Mucosa of descending colon (tissue), 3 donors: ENCODE data around the gene TRAK1. TPM values are rescaled to one million over a fixed set of nuclear protein-coding genes. Genes with fewer than 3 reads are reported as not detected.

ENCODE experiments used
- ATAC-seq: fragments of 200-7000 bp; cut with Tn5 transposase; one replicate; pipeline ENCODE4 v1.9.1; 2020; ENCODE audit warnings: mild to moderate bottlenecking, moderate library complexity
- DNase-seq, 3 donors: peaks; one replicate each; pipeline ENCODE4 v3.0.0-alpha.2; 2020
- H3K36me3 ChIP-seq: fragments of 200-600 bp; one replicate; pipeline ENCODE4 v1.8.0; 2021; ENCODE audit warnings: low read depth, mild to moderate bottlenecking
- H3K4me1 ChIP-seq: fragments of 200-600 bp; one replicate; pipeline ENCODE4 v1.8.0; 2021; ENCODE audit warnings: low read depth, mild to moderate bottlenecking
- H3K4me3 ChIP-seq: fragments of 200-600 bp; one replicate; pipeline ENCODE4 v1.8.0; 2021; ENCODE audit warnings: mild to moderate bottlenecking
- H3K9me3 ChIP-seq: fragments of 200-600 bp; one replicate; pipeline ENCODE4 v1.8.0; 2021; ENCODE audit warnings: mild to moderate bottlenecking
- intact Hi-C, 2 donors: fragments of 100-400 bp; cut with DNase I in 1 of 2; cut with micrococcal nuclease in 1 of 2; formaldehyde crosslinking; loops; one replicate each; pipeline versions ENCODE4 v1.11.0 to v1.11.1; 2022; cut with DNase I, micrococcal nuclease
- total RNA-seq, 3 donors: library from RNA; stranded (reverse); fragmentation: NEBNext Ultra II Directional in 2 of 3; extraction: Animal tissue kit (Norgen Biotek cat#: 25700) in 2 of 3; gene quantifications; one replicate each; pipeline versions ENCODE4 v1.2.1 to v1.2.4, GENCODE V29; 2021 to 2023
- TF ChIP-seq, protein P1 (sequence below): fragments of 200-600 bp; IDR thresholded peaks from one replicate; pipeline ENCODE4 v1.8.0; 2022; ENCODE audit warnings: antibody characterized with exemption, mild to moderate bottlenecking
- donor health status: DM: no; HTN: no; CAD: no; lungs with moderate emphysema.
- donor health status: DM: no; HTN: no; CAD: no.
- donor health status: DM: no; HTN: yes; CAD: no.

The TRAK1 gene
- total RNA-seq, 3 donors from 2014 or later = 61.8 to 104 (median 83.4) TPM

DNA sequence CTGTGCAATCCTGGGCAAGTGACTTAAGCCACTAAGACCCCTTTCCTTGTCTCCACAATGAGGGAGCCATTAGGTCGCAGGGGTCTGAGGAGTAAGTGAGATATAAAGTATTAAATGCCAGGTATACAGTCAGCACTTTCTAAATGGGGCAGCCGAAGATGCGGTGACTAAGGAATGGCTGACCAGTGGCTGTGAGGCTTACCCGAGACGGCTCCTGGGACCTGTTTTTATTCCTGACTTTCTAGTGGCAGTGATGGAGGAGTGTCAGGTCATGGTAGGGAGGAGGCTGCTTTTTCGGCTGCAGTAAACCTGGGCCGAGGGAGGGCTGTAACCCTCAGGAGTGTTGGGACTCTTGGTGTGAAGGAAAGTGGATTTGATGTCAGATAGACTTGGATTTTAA, 52.3 kb downstream of the TRAK1 start:
- Histone ChIP-seq H3K4me3 (no peak overlapping the region), H3K36me3 (no peaks in the 10 kb centered on the region), H3K4me1 (peaks cover 4% of the 10 kb centered on the region), H3K9me3 (no peaks in the 10 kb centered on the region)
- DNase-seq = no peak
- TF ChIP-seq, protein P1, sequence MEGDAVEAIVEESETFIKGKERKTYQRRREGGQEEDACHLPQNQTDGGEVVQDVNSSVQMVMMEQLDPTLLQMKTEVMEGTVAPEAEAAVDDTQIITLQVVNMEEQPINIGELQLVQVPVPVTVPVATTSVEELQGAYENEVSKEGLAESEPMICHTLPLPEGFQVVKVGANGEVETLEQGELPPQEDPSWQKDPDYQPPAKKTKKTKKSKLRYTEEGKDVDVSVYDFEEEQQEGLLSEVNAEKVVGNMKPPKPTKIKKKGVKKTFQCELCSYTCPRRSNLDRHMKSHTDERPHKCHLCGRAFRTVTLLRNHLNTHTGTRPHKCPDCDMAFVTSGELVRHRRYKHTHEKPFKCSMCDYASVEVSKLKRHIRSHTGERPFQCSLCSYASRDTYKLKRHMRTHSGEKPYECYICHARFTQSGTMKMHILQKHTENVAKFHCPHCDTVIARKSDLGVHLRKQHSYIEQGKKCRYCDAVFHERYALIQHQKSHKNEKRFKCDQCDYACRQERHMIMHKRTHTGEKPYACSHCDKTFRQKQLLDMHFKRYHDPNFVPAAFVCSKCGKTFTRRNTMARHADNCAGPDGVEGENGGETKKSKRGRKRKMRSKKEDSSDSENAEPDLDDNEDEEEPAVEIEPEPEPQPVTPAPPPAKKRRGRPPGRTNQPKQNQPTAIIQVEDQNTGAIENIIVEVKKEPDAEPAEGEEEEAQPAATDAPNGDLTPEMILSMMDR = no peak
- ATAC-seq = no peak
- intact Hi-C loops = no loop called here

DNA sequence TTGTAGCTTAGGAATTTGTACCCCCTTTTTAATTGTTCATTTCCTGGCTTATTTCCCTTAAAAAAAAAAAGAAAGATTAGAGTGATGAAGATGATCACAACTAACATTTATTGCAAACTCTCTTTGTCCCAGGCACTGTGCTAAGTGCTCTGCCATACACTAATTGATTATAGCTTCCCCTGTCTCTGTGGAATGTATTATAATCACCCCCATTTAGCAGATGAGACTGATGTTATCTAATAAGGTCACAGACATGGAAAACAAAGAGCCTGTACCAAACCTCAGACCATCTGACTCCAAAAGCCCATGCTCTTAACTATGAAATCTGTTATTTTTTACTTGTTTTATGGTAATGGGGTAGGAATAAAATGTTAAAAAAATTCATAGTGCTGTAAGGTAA, 53.1 kb downstream of the TRAK1 start:
- TF ChIP-seq, protein P1 = no peak
- intact Hi-C loops = no loop called here
- no peak for DNase-seq
- Histone ChIP-seq H3K36me3 (no peaks in the 10 kb centered on the region), H3K4me1 (peaks cover 12% of the 10 kb centered on the region), H3K4me3 (no peak overlapping the region), H3K9me3 (no peaks in the 10 kb centered on the region)
- ATAC-seq = no peak

DNA sequence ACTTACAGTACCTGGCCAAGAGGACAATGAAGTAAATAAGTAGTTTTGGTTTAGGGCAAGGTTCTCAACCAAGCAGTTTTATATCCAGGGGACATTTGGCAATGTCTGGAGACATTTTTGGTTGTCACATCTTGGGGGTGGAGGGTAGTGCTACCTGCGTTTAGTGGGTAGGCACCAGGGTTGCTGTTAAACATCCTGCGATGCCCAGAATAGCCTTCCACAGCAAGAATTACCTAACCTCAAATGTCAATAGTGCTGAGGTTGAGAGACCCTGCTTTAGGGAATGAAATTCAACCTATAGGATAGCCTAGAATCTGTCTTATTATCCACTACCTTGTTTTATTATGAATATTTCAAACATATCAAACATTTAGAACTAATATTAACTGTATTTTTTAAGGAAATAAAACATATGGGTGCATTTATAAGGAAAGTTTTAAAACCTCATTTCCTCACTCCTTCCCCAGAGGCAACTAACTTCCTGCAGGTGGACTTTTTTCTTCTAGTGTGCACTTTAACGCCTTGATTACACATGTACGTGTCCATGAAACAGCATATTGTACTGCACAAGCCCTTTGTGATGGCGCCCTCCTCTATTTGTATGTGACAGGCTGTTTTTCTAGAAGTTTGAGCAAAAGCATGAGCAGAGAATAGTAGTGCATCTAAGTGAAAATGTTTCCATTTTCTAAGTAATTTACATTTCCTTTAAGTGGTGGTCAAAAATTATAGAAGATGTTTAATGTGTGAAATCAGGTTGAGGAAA, 57.1 kb downstream of the TRAK1 start:
- DNase-seq = no peak
- no peak overlapping the region for H3K4me3 ChIP-seq
- peak; percentile 32 for ATAC-seq

GRCh38 chr3:42148982-42149432, 57.9 kb downstream of the TRAK1 start:
- intact Hi-C loops = no loop called here
- no peaks in the 10 kb centered on the region for H3K9me3 ChIP-seq
- ATAC-seq (peak; percentile 32), DNase-seq (peak in 1 of 3 donors; percentile 44)
- TF ChIP-seq, protein P1 = no peak
- no peak overlapping the region for H3K4me3 ChIP-seq
- no peaks in the 10 kb centered on the region for H3K36me3 ChIP-seq
- peaks cover 28% of the 10 kb centered on the region for H3K4me1 ChIP-seq

More for the DNA sequence above, 57.1 kb downstream of the TRAK1 start:
- Histone ChIP-seq H3K36me3 (no peaks in the 10 kb centered on the region), H3K9me3 (no peaks in the 10 kb centered on the region), H3K4me1 (peaks cover 28% of the 10 kb centered on the region)
- intact Hi-C loops = no loop called here
- TF ChIP-seq, protein P1 = no peak

- no peaks in the 10 kb centered on the region for H3K36me3 ChIP-seq
- H3K4me3 ChIP-seq = no peak overlapping the region
- ATAC-seq = no peak
- TF ChIP-seq, protein P1 = no peak
- DNase-seq = no peak
- intact Hi-C loops = no loop called here
- no peaks in the 10 kb centered on the region for H3K9me3 ChIP-seq
- H3K4me1 ChIP-seq = peaks cover 28% of the 10 kb centered on the region
Observed at GRCh38 chr3:42149532-42149931, 58.4 kb downstream of the TRAK1 start.
